Activated CD8-positive, alpha-beta memory T cell treated with anti-CD3 and anti-CD28 coated beads for 24 hours (primary cell): ENCODE results near the gene ADAM8.

ENCODE experiments used
- DNase-seq: peaks from one replicate; pipeline ENCODE4 v3.0.0-alpha.2; 2020

ADAM8 gene

DNA sequence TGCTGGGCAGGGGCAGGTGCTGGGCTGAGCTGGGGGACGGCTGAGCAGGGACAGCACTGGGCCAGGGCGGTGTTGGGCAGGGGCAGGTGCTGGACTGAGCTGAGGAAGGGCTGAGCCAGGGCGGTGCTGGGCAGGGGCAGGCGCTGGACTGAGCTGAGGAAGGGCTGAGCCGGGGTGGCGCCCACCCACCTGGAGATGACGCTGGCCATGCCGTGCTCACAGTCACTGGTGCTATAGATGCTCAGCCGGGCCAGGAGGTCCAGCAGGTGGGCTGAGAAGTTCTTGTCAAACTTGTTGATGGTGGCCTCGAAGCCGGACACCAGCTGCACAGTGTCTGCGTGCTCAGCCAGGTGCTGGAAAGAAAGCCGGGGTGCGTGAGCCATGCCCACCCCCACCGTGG is 4.4 kb upstream of the ADAM8 start:
- no peak for DNase-seq

DNA sequence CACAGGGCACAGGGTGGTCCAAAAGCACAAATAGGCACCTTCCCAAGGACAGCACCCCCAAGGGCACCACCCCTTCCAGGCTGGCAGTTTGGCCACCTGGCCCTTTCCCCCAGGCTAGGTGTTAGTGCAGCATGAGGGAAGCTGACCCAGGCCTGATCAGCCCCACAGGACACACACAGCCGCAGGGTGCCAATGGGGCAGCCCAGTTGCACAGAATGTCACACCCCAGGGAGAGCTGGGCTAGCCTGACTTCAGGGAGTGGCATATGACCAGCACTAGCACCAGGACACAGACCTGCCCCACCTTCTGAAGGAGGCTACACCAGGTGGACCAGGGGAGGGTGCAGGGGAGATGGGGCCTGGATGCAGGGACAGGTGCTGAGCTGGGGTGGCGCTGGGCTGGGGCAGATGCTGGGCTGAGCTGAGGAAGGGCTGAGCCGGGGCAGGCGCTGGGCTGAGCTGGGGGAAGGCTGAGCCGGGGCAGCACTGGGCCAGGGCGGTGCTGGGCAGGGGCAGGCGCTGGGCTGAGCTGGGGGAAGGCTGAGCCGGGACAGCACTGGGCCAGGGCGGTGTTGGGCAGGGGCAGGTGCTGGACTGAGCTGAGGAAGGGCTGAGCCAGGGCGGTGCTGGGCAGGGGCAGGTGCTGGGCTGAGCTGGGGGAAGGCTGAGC is 3.9 kb upstream of the ADAM8 start:
- DNase-seq: no peak

DNA sequence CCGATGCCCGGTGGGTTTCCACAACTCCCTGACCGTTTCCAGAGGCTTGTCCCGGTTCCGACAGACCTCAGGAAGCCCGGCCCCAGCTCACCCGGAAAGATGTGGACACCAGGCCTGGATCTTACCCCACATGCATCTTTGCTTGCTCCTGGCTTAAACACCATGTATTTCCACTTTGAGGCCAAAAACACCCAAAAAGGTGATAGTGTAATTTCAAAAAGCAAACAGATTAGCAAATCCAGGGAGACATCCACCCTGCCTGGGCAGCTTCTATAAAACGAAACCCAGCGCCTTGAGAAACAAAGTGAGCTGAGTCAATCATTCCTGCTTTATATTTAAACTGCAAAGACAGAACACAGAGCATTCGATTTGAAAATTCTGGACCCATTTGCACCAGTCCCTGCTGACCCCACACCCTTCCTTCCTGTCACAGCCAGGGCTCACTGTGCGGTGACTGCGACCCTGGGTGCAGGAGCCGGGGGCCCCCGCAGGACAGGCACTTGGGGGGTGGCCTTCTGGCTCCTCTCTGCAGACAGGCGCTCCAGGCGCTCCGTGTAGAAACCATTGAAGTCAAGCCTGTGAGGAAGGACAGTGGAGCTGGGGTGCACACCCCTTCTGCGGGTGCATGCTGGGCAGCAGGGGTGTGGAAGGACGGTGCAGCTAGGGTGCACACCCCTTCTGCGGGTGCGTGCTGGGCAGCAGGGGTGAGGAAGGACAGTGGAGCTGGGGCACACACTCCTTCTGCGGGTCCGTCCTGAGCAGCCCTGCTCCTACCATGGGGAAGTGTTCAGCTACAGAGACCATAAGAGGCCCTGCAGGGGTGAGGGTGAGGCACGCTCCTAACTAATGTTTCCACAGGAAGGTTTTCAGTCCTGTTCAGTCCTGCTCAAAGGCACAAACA is 2.9 kb upstream of the ADAM8 start:
- DNase-seq: no peak

DNA sequence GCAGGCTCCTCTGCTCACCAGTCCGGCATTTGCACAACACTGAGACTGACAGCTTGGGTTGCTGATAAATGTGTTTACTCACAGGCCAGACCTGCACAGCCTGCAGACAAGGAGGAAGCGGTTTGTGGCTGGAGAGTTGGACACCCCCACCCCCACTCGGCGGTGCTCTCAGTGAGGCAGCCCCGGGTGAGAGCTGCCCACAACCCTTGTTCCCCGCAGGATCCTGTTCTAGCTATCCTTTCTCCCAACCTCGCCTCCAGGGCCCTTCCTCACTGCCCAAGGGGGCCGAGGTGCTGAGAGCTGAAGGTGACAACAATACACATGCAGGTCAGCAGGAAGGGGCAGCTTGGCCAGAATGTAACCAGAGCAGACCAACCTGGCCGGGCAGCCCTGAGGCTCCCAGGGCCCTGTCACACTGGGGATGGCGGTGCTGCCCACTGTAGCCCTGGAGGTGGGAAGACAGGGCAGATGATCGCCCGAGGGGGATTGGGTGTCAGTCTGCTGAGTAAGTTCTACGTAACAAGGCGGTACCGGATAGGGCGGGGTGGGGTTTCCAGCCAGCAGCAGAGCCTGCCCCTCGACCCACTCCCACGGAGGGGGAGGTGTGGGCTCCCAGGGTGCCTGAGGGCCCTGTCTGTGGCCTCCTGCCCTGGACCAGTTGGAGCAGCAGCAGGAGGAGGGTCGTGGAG is 2.1 kb upstream of the ADAM8 start:
- peak; percentile 80 for DNase-seq

DNA sequence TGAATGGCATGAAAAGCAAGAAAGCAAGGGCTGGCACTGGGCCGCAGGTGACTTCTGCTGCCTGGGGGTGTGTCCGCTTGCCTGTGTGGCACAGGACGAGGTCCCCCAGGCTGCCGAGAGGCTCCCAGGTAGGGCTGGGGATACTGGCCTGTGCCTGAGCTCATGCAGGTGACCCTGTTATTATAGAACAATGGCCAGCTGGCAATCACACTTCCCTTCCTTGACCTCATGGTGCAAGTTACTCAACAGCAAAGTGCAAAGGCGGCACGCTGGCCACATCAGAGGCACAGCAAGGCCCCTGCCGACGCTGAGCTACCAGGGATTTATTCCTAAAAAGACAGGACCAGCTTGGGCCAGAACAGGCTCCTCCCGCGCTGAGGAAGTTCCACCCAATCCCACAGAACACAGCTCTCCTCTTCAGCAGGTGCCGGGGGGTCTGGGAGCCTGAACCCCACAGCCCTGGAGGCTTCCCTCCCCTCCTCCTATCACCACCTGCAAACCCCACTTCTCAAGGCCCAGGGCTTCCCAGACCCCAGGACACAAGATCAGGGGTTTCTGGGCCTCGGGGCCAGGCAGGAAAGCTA is 1.4 kb upstream of the ADAM8 start:
- DNase-seq: peak; percentile 63

DNA sequence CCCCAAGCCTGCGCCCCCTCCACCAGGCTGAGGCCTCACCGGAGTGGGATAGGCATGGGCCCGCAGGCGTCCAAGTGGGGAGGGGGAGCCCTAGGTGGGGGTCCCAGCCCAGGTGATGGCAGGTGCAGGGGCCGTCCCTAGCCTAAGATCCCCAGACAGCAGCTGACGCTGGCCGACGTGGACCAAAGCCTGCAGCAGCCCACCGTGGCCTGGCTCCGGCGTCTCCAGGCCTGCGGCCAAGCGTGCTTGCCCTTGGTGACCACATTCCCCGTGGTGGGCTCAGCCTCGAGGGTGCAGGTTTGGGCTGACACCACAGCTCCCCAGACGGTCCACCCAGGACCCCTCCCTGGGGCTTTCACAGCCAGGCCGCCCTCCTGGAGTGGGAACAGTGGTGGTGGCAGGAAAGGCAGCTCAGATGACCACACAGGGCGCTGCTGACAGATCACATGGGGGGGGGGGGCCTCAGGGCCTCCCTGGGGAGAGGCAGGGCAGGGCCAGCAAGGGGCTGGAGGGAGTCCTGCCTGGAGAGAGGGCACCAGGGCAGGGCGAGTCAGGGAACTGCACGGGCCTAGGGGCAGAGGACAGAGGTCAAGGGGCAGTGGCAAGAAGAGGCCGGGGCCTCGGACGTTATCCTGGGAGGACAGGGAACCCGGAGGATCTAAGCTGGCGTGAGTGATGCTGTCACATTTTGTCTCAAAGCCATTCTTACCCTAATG is 767 bp upstream of the ADAM8 start:
- peak; percentile 60 for DNase-seq

DNA sequence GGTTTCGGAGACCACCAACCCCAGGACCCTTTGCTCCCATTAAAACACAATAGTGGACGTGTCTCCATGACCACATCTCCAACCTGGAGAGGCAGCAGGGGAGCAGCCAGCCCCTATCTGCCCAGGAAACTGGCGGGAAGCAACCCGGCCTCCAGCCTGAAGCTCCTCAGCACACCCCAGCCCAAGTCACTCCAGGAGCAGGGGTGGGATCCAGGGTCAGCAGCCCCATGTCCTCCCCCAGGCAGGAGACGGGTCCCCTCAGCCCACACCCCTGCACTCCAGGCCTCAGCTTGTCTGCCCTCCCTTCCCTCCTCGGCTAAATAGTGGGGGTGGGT is 601 bp downstream of the ADAM8 start:
- DNase-seq: no peak

DNA sequence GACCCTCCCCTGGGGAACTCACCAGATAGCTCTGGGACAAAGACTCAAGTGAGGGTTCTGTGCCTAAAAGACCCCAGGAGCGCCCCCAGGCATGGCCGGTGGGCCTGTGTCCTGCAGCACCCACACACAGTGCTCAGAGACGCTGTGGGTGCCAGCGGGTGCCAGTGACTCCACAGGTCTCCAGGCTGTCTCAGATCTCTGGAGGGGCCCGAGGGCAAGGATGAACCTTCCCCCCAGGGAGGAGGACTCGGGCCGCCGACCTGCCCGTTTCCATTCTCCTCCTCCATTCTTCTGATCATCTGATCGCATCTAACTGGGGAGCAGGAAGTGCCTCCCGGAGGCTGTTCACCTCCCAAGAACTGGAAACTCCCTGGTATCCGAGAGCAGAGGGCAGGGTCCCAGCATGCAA is 980 bp downstream of the ADAM8 start:
- peak; percentile 81 for DNase-seq

DNA sequence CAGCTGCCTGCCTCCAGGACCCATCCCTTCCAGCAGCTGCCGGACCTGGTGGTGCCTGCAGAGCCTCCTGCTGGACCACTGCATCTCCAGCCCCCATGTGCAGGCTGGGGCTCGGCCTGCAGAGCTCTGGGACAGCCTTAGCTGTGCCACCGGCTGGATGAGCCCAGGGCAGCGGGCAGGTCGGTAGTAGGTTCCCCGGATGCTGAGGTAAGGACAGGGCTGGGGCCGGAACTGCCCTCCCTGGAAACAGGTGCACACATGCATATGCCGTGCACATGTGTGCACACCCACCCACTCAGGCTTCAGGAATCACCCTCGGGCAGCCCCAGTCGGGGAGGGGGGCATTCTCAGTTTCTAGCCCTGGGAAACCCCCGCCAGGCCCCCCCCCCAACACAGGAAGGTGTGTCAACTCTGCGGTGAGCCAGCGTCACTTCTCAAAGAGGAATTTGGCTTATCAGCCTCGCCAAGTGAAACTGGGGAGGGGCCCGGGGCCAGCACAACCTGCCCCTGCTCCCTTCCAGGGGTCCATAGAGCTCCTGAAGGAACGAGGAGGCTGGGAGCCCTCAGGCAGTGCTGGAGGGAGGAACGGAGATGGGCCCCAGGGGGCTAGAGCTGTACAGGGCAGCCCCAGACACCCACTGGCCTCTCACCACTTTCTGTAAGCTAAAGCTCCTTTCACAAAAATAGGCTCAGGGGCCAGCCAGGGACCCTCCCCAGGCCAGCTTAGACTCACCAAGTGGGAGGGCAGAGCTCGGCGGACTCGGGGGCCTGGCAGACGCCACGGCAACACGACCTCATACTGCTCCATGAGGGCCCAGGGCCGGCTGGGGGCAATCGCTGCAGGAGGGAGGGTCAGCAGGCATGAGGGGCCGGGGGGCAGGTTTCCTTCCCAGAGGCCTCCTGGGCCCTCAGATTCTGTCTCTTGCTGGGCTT is 1.7 kb downstream of the ADAM8 start:
- DNase-seq: peak; percentile 90

DNA sequence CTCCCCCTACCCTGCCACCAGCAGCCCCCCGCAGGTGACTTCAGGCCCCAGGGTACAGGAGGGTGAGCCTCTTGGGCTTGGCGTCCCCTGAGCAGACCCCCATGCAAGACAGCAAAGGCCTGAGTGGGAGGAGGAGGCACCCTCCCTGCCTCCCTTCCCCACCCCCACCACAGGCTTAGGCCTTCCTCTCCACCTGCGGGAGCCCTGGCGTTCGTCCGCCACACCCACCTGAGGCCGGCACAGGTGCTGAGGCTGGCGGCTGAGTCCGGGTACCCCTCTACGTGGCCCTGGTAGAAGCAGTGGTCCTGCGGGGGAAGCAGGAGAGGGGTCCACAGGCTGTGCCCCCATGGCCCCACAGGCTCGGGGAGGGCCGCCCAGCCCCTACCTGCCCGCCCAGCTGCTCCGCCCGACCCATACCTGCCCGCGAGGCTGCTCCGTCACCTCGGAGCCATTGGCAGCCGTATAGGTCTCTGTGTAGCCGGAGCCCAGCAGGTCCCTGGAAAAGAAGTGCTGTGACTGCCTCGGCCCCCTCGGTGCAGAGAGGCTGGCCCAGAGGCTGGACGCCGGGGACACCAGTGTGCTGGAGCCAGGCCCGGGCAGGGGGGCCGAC is 3.0 kb downstream of the ADAM8 start:
- DNase-seq: no peak

DNA sequence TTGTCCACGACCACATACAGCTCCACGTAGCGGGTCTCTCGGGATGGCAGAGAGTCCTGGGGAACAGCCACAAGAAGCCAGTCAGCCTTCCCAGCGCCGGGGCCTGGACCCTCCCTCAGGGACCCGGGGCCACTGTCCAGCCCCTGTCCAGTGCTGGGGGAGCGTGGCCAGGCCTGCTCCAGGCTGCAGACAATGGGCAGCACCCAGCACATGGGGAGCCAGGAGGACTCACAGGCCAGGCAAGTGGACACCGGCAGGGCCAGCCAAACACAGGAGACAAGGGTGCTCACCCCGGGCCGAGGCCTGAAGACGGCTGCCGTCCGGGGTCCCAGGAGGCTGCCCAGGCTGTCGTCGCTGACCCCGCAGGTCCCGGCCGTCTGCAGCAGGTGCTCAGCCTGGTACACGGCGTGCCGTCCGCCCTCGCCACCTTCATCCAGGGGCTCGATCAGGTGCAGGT is 3.7 kb downstream of the ADAM8 start:
- no peak for DNase-seq

DNA sequence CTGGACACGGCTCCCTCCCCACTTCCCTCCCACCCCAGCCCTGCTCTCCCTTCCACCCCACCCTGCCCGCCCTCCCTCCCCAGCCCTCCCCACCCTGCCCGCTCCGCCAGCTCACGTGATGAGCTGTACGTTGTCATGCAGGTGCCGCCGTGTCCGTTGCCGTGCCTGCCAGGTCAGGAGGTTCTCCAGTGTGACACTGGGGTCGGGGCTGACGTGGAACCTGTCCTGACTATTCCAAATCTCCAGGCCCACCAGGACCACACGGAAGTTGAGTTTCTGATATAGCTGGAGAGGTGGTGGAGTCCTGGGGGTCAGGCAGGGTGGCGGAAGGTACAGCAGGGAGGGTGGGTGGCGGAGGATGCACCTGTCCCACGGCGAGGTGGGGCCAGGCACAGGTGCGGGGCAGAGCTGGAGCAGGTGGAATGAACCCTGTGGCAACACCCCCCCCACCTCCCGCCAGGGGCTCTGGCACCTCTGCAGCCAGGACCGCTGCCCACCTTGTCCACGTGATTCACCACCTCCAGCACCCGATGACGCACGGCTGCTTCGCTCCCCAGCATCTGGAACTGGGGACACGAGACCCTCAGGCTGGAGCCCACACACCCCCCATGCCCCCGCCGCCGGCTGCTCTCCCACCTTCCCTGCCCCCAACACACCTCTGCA is 4.2 kb downstream of the ADAM8 start:
- DNase-seq: no peak

DNA sequence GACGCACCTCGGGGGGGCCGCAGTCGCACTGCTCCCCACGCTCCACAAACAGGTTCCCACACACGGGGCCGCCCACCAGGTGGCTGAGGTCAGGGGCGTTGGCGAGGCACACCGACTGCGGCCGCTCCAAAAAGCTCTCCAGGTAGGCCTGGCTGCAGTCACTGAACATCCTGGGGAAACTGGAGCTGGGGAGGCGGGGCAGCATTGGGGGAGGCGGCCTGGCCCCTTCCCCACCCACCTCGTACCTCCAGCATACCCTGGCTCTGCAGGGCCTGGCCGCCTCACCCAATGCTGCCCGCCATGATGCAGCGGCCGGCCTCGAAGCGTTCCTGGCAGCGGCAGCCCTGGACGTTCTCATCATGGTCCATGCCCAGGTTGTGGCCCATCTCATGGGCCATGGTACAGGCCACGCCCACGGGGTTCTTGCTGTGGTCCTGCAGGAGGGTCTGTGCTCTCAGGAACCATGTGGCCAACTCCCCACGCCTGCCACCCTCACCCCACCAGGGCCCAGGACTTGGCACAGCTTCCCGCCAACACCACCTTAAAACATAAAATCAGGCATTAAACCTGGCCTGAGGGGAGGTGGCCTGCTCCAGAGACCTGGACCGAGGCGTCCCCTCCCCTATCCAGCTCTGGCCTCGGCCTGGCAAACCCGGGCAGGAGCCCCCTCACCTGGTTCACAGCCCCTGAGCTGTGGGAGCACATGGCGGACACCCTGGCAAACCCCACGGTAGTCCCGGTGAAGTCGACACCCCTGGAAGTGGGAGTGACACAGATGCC is 5.0 kb downstream of the ADAM8 start:
- DNase-seq: no peak

DNA sequence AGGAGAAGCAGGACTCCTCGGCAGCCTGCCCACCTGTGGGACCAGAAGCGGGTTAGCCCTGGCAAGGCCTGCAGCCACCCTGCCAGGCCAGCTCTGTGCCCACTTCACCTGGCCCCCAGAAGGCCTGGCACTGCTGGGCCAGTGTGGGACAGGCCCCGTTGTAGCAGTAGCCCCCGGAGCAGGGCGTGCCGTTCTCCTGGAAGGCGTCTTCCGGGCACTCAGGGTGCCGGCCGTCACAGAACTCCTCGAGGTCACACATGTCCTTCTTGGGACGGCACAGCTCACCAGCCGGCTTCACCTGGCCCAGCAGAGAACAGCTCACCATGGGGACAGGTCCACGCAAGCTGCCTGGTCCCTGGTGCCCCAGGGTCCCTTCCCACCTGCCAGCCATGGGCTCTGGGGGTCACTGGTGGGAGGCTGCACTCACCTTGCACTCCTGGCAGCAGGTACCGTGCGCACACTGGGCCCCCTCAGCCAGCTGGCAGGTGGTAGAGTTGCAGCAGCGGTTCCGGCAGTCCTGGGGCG is 5.8 kb downstream of the ADAM8 start:
- no peak for DNase-seq

DNA sequence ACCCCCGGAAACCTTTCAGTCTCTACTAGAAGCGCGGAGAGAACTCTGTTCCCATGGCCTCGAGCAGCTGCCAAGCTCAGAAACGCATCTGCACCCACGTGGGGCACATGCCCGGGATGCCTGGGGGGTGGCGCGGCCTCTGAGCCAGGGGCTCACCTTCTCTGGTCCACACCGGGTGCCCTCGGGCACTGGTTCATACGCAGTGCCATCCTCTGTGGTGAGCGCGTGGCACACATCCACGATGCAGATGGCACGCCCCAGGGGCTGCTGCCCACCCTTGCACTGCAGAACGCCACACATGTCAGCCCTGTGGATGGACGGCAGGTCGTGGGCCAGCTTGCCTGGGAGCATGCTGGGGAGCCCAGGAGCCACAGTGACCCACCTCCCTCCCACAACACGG is 6.5 kb downstream of the ADAM8 start:
- DNase-seq: no peak

DNA sequence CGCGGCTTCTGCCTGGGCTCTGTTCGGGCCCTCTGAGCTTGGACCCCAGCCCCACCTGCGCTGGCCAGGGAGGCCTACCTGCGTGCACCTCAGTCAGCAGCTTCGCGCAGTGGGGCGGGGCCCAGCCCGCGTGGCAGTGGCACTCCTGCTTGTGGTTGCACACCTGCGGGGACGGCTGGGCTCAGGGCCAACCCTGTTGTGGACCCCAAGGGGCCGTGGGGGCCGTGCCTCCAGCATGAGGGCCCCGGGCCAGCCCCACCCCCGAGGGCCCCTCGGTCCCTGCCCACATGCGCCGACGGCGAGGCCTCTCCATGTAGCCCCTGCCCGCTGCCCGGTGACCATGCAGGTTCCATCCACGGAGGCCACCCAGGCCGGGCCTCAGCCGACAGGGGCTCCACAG is 7.3 kb downstream of the ADAM8 start:
- DNase-seq: no peak

DNA sequence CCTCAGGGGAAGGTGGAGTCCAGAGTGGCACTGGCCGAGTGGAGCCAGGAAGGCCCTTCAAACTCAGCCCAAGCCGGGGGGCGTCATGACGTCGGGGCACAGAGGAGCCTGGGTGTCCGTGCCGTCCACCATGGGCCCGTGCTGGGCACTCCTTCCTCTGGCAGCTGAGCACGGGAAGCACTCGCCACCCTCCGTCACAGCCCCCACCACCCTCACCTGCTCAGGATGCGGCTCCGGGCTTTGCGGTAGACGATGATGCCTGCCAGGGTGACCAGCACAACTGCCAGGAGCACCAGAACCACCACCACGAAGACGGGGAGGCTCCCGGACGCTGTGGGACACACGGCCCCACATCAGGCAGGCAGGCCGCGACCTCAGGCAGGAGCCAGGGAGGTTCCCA is 8.1 kb downstream of the ADAM8 start:
- no peak for DNase-seq

DNA sequence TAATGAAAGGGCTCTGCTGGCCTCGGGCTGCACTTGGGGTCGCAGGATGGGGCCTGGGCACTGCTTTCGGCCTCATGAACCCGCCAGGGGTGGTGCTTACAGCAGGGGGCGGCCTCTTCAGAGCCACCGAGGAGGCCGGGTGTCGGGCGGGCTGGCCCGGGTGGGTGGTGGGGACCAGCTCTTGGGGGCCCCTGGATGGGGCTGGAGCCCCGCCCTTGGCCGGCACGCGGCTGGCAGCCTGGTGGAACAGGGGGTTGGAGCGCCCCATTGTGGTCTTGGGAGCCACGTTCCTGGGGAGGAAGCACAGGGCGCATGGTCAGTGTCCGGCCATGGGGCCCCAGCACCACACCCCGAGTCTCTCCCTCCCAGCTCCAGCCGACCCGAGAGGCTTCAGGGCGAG is 8.8 kb downstream of the ADAM8 start:
- DNase-seq: no peak

DNA sequence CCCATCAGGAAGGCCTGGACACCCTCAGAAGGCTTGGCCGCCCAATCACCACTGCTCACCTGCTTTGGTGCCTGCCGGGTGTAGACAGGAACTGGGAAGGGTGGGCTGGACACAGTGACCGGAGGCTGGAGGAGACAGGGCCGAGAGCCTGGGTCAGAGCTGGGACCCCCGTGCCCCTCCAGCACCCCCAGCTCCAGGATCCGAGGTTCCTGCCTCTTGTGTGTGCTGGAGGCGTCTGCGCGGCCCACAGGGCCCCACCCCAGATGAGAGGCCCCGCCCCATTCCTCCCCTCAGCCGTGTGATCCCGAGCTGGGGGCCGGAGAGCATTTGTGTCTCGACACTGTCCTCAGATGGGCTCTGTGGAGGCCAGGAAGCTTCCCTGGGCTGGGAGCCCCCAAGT is 9.4 kb downstream of the ADAM8 start:
- no peak for DNase-seq
